ENCODE results near the gene PALS2. TPM values are rescaled to one million over a fixed set of nuclear protein-coding genes. Genes with fewer than 3 reads are reported as not detected.

PALS2 gene
- total RNA-seq, 1 donor from 2014 or later = 51.8 TPM

DNA sequence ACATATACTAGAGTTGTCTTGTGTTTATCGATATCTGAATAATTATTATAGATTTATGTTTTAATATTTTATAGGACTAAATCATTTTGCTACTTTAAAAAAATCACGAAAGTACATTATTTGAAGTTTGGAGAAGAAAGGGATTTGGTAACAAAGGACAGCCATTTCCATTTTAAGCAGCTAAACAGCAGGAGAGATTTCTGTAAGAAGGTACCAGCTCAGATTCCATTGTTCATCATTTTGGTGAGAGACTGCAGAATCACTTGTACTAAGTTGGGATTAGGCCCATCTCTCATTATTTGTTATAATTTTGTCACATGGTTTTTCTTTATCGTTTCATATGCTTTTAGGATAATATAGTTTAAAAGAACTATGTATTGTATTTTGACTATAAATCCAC is 46.7 kb downstream of the PALS2 start:
- H4K20me1 ChIP-seq (ENCODE audit: low read depth) = no peaks in the 10 kb centered on the region
- Mint-ChIP-seq H3K27ac (no peak overlapping the region), H3K36me3 (peaks cover 25% of the 10 kb centered on the region), H3K9me3 (peaks cover 48% of the 10 kb centered on the region), H3K4me1 (no peaks in the 10 kb centered on the region), H3K4me3 (no peak overlapping the region), H3K27me3 (ENCODE audit: insufficient read depth, low read depth) (peaks cover 2% of the 10 kb centered on the region)
- peak; percentile 40 for DNase-seq (ENCODE audit: low spot score)
- H3F3A ChIP-seq (ENCODE audit: low read depth) = peaks cover 16% of the 10 kb centered on the region
- no peaks in the 10 kb centered on the region for H3K27me3 ChIP-seq
- TF ChIP-seq EZH2 (IDR thresholded peaks at IDR 0.05) (no peak), EZH2phosphoT487 (IDR thresholded peaks at IDR 0.05) (no peak)
- TF ChIP-seq, protein P1, sequence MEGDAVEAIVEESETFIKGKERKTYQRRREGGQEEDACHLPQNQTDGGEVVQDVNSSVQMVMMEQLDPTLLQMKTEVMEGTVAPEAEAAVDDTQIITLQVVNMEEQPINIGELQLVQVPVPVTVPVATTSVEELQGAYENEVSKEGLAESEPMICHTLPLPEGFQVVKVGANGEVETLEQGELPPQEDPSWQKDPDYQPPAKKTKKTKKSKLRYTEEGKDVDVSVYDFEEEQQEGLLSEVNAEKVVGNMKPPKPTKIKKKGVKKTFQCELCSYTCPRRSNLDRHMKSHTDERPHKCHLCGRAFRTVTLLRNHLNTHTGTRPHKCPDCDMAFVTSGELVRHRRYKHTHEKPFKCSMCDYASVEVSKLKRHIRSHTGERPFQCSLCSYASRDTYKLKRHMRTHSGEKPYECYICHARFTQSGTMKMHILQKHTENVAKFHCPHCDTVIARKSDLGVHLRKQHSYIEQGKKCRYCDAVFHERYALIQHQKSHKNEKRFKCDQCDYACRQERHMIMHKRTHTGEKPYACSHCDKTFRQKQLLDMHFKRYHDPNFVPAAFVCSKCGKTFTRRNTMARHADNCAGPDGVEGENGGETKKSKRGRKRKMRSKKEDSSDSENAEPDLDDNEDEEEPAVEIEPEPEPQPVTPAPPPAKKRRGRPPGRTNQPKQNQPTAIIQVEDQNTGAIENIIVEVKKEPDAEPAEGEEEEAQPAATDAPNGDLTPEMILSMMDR (IDR thresholded peaks at IDR 0.05) = no peak
- H3K36me3 ChIP-seq = peaks cover 7% of the 10 kb centered on the region
- H3K4me1 ChIP-seq = peaks cover 19% of the 10 kb centered on the region
- H3K9me3 ChIP-seq (ENCODE audit: low read depth) = no peaks in the 10 kb centered on the region
- H3K27ac ChIP-seq = peak overlapping the region; percentile 56
- H3K4me2 ChIP-seq = peak overlapping the region; percentile 14
- H2AFZ ChIP-seq (replicated peaks) = no peak overlapping the region
- no peak overlapping the region for H3K4me3 ChIP-seq
- H3K79me2 ChIP-seq (ENCODE audit: low read depth) = peaks cover 95% of the 10 kb centered on the region
- H3K9ac ChIP-seq = no peak overlapping the region

- Mint-ChIP-seq H3K36me3 (peaks cover 37% of the 10 kb centered on the region), H3K27ac (no peak overlapping the region), H3K4me1 (no peaks in the 10 kb centered on the region), H3K9me3 (peaks cover 46% of the 10 kb centered on the region), H3K4me3 (no peak overlapping the region), H3K27me3 (ENCODE audit: insufficient read depth, low read depth) (peaks cover 4% of the 10 kb centered on the region)
- Histone ChIP-seq H3K36me3 (no peaks in the 10 kb centered on the region), H3K27ac (no peak overlapping the region), H3K9ac (no peak overlapping the region), H3K4me2 (no peak overlapping the region), H3K79me2 (ENCODE audit: low read depth) (peaks cover 72% of the 10 kb centered on the region), H3K4me1 (peaks cover 19% of the 10 kb centered on the region), H3F3A (ENCODE audit: low read depth) (peaks cover 16% of the 10 kb centered on the region), H4K20me1 (ENCODE audit: low read depth) (no peaks in the 10 kb centered on the region), H2AFZ (replicated peaks) (no peak overlapping the region), H3K4me3 (no peak overlapping the region), H3K9me3 (ENCODE audit: low read depth) (no peaks in the 10 kb centered on the region), H3K27me3 (no peaks in the 10 kb centered on the region)
- TF ChIP-seq EZH2phosphoT487 (IDR thresholded peaks at IDR 0.05) (no peak), EZH2 (IDR thresholded peaks at IDR 0.05) (no peak)
- TF ChIP-seq, protein P1 (IDR thresholded peaks at IDR 0.05) = no peak
- no peak for DNase-seq (ENCODE audit: low spot score)
These were observed 49.5 kb downstream of the PALS2 start for GRCh38 chr7:24622646-24623182.

Small RNAs within 50 kb of the gene (small RNA-seq; reads per million reads assigned to genes)
- gene RNU6-1103P = not detected
- not detected for gene SUMO2P14

Other genes with a start within 250 kb of the PALS2 start
- gene GSDME, start 184.0 kb downstream of the PALS2 start, total RNA-seq (ENCODE audit: low replicate concordance) = 12.8 and 15.5 TPM in 2 replicates